GM12865 (cell line): ENCODE measurements around the gene ZNF48.

ENCODE experiments used
- DNase-seq: peaks from one replicate; pipeline ENCODE4 v3.0.0; 2010; ENCODE audit warnings: low read depth
- H3K4me3 ChIP-seq: 2 replicates; pipeline ENCODE4 v1.5.1; 2011; ENCODE audit warnings: mild to moderate bottlenecking, low read depth, low read length, control low read depth
- TF ChIP-seq, protein P1 (sequence below): IDR thresholded peaks from 2 replicates; pipeline ENCODE4 v1.5.1; 2011; ENCODE audit warnings: low read length, control low read depth, low read depth, inconsistent platforms; ENCODE audit not compliant: insufficient read depth; ENCODE audit errors: missing control alignments

The ZNF48 gene

GRCh38 chr16:30395155-30395991, at the start of gene ZNF48:
TSS of gene ZNF48 (plus strand) at chr16:30395420. CDS start at chr16:30395795, 375 bp downstream.
- TF ChIP-seq, protein P1, sequence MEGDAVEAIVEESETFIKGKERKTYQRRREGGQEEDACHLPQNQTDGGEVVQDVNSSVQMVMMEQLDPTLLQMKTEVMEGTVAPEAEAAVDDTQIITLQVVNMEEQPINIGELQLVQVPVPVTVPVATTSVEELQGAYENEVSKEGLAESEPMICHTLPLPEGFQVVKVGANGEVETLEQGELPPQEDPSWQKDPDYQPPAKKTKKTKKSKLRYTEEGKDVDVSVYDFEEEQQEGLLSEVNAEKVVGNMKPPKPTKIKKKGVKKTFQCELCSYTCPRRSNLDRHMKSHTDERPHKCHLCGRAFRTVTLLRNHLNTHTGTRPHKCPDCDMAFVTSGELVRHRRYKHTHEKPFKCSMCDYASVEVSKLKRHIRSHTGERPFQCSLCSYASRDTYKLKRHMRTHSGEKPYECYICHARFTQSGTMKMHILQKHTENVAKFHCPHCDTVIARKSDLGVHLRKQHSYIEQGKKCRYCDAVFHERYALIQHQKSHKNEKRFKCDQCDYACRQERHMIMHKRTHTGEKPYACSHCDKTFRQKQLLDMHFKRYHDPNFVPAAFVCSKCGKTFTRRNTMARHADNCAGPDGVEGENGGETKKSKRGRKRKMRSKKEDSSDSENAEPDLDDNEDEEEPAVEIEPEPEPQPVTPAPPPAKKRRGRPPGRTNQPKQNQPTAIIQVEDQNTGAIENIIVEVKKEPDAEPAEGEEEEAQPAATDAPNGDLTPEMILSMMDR = peak; percentile 31
- peak within 1 kb of the TSS; percentile 85 for H3K4me3 ChIP-seq
- DNase-seq = peak; percentile 89

DNA sequence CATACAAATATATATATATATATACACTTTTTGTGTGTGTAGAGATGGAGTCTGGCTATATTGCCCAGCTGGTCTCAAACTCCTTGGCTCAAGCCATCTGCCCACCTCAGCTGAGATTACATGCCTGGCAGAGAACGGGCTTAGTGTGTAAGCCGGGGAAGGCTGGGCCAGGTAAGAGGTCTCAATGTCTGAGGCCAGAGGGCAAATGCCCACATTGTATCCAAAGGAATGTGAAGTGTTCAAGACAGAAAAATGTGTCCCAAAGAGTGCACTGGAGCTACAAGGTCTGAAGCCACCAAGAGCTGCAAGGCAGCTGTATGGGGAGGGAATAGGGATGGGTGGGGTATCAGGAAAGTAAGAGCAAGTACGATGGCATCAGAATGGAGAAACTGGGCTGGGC, 48.9 kb upstream of the ZNF48 start:
- no peak for DNase-seq
- TF ChIP-seq, protein P1 = no peak
- H3K4me3 ChIP-seq = no peak overlapping the region

- no peak overlapping the region for H3K4me3 ChIP-seq
- TF ChIP-seq, protein P1 = no peak
- no peak for DNase-seq
Measured at GRCh38 chr16:30348113-30348512, 47.1 kb upstream of the ZNF48 start.

DNA sequence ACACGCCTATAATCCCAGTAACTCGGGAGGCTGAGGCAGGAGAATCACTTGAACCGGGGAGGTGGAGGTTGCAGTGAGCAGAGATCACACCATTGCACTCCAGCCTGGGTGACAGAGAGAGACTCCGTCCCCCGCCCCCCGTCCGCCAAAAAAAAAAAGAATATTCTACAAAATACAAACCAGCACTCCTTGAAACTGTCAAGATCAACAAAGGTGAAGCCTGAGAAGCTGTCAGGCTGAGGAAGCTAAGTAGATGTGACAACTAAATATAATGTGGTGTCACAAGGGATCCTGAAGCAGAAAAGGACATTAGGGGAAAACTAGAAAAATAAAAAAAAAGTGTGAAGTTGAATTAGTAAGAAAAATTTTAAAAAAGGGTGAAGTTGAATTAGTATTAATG, 46.3 kb upstream of the ZNF48 start:
- H3K4me3 ChIP-seq = no peak overlapping the region
- TF ChIP-seq, protein P1 = no peak
- no peak for DNase-seq

- peak; percentile 61 for DNase-seq
- no peak overlapping the region for H3K4me3 ChIP-seq
- TF ChIP-seq, protein P1 = no peak
Measured at GRCh38 chr16:30349675-30350074, 45.5 kb upstream of the ZNF48 start.

- TF ChIP-seq, protein P1 = no peak
- DNase-seq = peak; percentile 94
- H3K4me3 ChIP-seq = no peak overlapping the region
Measured at GRCh38 chr16:30350134-30350871, 44.9 kb upstream of the ZNF48 start.

GRCh38 chr16:30351001-30351441, 44.2 kb upstream of the ZNF48 start:
- no peak for DNase-seq
- TF ChIP-seq, protein P1 = no peak
- no peak overlapping the region for H3K4me3 ChIP-seq
